Cardiac muscle cell (in vitro differentiated cells and primary cell): Measurements from ENCODE around the gene MYO6. TPM values are rescaled to one million over a fixed set of nuclear protein-coding genes. Genes with fewer than 3 reads are reported as not detected.

Experiments used
- DNase-seq, 2 donors: peaks; one replicate each; pipeline versions ENCODE4 v3.0.0 to v3.0.0-alpha.2; 2010 to 2017; ENCODE audit warnings: low read depth in 1 of 2, low spot score in 1 of 2
- H3K27ac ChIP-seq: fragments of 200-600 bp; sonication (generic); 2 replicates; pipeline ENCODE4 v1.5.1; 2016
- H3K27me3 ChIP-seq: fragments of 200-600 bp; sonication (generic); 2 replicates; pipeline ENCODE4 v1.6.0; 2016; ENCODE audit warnings: control low read depth
- H3K36me3 ChIP-seq: fragments of 200-600 bp; sonication (generic); 2 replicates; pipeline ENCODE4 v1.5.1; 2016; ENCODE audit warnings: control low read depth
- H3K4me1 ChIP-seq: fragments of 200-600 bp; sonication (generic); 2 replicates; pipeline ENCODE4 v1.8.1; 2017; ENCODE audit warnings: low read depth, mild to moderate bottlenecking, mixed run types
- H3K4me3 ChIP-seq: fragments of 200-600 bp; sonication (generic); 2 replicates; pipeline ENCODE4 v1.5.1; 2016; ENCODE audit warnings: mild to moderate bottlenecking
- H3K9me3 ChIP-seq: fragments of 200-600 bp; sonication (generic); 2 replicates; pipeline ENCODE4 v1.5.1; 2017; ENCODE audit warnings: low read depth, mild to moderate bottlenecking, control low read depth
- CTCF ChIP-seq: IDR thresholded peaks from 2 replicates; pipeline ENCODE4 v1.5.1; 2012; ENCODE audit warnings: low read depth, mild to moderate bottlenecking, low read length
- polyA plus RNA-seq: library from polyadenylated mRNA; unstranded; fragments of >200 nt; fragmentation: Nextera tagmentation; extraction: Ambion mirVana; gene quantifications from 2 replicates; pipeline ENCODE4 v1.2.1, GENCODE V29; 2016
- total RNA-seq: library from RNA; depleted of rRNA; stranded (reverse); fragments of >200 nt; gene quantifications from 2 replicates; pipeline ENCODE4 v1.2.3, GENCODE V29; 2016

The MYO6 gene
- total and polyA plus RNA-seq, 2 experiments from 2014 or later, result 17.9 to 34.7 TPM

- Histone ChIP-seq H3K27me3 (no peaks in the 10 kb centered on the region), H3K36me3 (no peaks in the 10 kb centered on the region), H3K4me3 (no peak overlapping the region), H3K27ac (no peak overlapping the region), H3K9me3 (no peaks in the 10 kb centered on the region), H3K4me1 (peaks cover 29% of the 10 kb centered on the region)
- no peak for TF ChIP-seq CTCF
- DNase-seq, result no peak
Measured at GRCh38 chr6:75770844-75771243, 21.8 kb downstream of the MYO6 start.

GRCh38 chr6:75775219-75775618, 26.2 kb downstream of the MYO6 start:
- Histone ChIP-seq H3K36me3 (no peaks in the 10 kb centered on the region), H3K9me3 (no peaks in the 10 kb centered on the region), H3K4me3 (no peak overlapping the region), H3K27ac (peak overlapping the region; percentile 84), H3K4me1 (peaks cover 36% of the 10 kb centered on the region), H3K27me3 (no peaks in the 10 kb centered on the region)
- TF ChIP-seq CTCF, result no peak
- peak; percentile 60 to 94 for DNase-seq

- Histone ChIP-seq H3K27ac (peak overlapping the region; percentile 84), H3K4me3 (no peak overlapping the region), H3K27me3 (no peaks in the 10 kb centered on the region), H3K9me3 (no peaks in the 10 kb centered on the region), H3K36me3 (no peaks in the 10 kb centered on the region), H3K4me1 (peaks cover 31% of the 10 kb centered on the region)
- no peak for DNase-seq
- no peak for TF ChIP-seq CTCF
Measured at GRCh38 chr6:75776461-75776860, 27.4 kb downstream of the MYO6 start.

GRCh38 chr6:75778757-75779156, 29.7 kb downstream of the MYO6 start:
- no peak overlapping the region for H3K27ac ChIP-seq
- no peak for DNase-seq
- no peaks in the 10 kb centered on the region for H3K36me3 ChIP-seq
- no peak for TF ChIP-seq CTCF
- H3K4me1 ChIP-seq, result peaks cover 30% of the 10 kb centered on the region
- H3K4me3 ChIP-seq, result no peak overlapping the region
- H3K9me3 ChIP-seq, result no peaks in the 10 kb centered on the region
- no peaks in the 10 kb centered on the region for H3K27me3 ChIP-seq

GRCh38 chr6:75786152-75786551, 37.1 kb downstream of the MYO6 start:
- no peak for DNase-seq
- Histone ChIP-seq H3K27ac (no peak overlapping the region), H3K36me3 (no peaks in the 10 kb centered on the region), H3K4me3 (no peak overlapping the region), H3K27me3 (no peaks in the 10 kb centered on the region), H3K9me3 (no peaks in the 10 kb centered on the region), H3K4me1 (peaks cover 6% of the 10 kb centered on the region)
- TF ChIP-seq CTCF, result no peak

- TF ChIP-seq CTCF, result no peak
- H3K4me3 ChIP-seq, result no peak overlapping the region
Measured at GRCh38 chr6:75788894-75789293, 39.9 kb downstream of the MYO6 start.

More at GRCh38 chr6:75788894-75789293, 39.9 kb downstream of the MYO6 start:
- Histone ChIP-seq H3K4me1 (no peaks in the 10 kb centered on the region), H3K27ac (no peak overlapping the region), H3K36me3 (no peaks in the 10 kb centered on the region), H3K27me3 (no peaks in the 10 kb centered on the region), H3K9me3 (no peaks in the 10 kb centered on the region)
- DNase-seq, result no peak
